Testis (tissue), 3 donors: ENCODE results near the gene THUMPD1. TPM values are rescaled to one million over a fixed set of nuclear protein-coding genes. Genes with fewer than 3 reads are reported as not detected.
A peak's percentile ranks its signal among the peaks of the same experiment; 100 is the strongest.

Source experiments
- DNase-seq: peaks from one replicate; pipeline ENCODE4 v3.0.0-alpha.2; 2019
- H3K27ac ChIP-seq, 2 donors: fragments of 200-600 bp; sonication (generic); one replicate each; pipeline ENCODE4 v1.5.1; 2019
- H3K27me3 ChIP-seq: fragments of 200-600 bp; sonication (generic); one replicate; pipeline ENCODE4 v1.5.1; 2019
- H3K36me3 ChIP-seq: fragments of 200-600 bp; sonication (generic); one replicate; pipeline ENCODE4 v1.5.1; 2017; ENCODE audit warnings: low read depth; ENCODE audit errors: missing control alignments
- H3K4me1 ChIP-seq: fragments of 200-600 bp; sonication (generic); one replicate; pipeline ENCODE4 v1.5.1; 2019
- H3K4me3 ChIP-seq, 2 donors: fragments of 200-600 bp; sonication (generic); one replicate each; pipeline ENCODE4 v1.5.1; 2017 to 2019
- H3K9me3 ChIP-seq: fragments of 200-600 bp; sonication (generic); one replicate; pipeline ENCODE4 v1.5.1; 2017
- POLR2A ChIP-seq: fragments of 450-650 bp; IDR thresholded peaks from one replicate; pipeline ENCODE4 v1.6.1; 2017; ENCODE audit warnings: antibody characterized with exemption, mild to moderate bottlenecking, moderate library complexity
- WGBS, 2 donors: methylation state at CpG; one replicate each; pipeline ENCODE4 v1.1.5; 2018; 5-methylcytosine and 5-hydroxymethylcytosine counted together
- intact Hi-C: fragments of 100-400 bp; cut with DNase I; formaldehyde crosslinking; loops from one replicate; pipeline ENCODE4 v1.15.1; 2023; ENCODE audit warnings: low total_unique reads
- polyA plus RNA-seq: library from polyadenylated mRNA; stranded (reverse); fragments of 350-450 nt; fragmentation: Illumina TruSeq; extraction: RNeasy Lipid Tissue Mini Kit (QIAGEN cat#74804); gene quantifications from one replicate; pipeline ENCODE4 v1.2.3, GENCODE V29; 2014; ENCODE audit warnings: low read depth, low replicate concordance; ENCODE audit not compliant: insufficient read depth
- total RNA-seq, 2 donors: library from RNA; depleted of rRNA; stranded (reverse); fragments of >200 nt; gene quantifications; one replicate each; pipeline ENCODE4 v1.2.3, GENCODE V29; 2016
- TF ChIP-seq, protein P1 (sequence below), 3 experiments: fragments of 450-650 bp in 2 of 3; fragments of 200-600 bp in 1 of 3; sonication (generic) in 1 of 3; IDR thresholded peaks; one replicate each; pipeline ENCODE4 v1.5.1; 2016 to 2019; ENCODE audit warnings: antibody characterized with exemption in 3 of 3, mild to moderate bottlenecking in 2 of 3, moderate library complexity in 1 of 3

Gene THUMPD1
- total and polyA plus RNA-seq, 3 donors from 2014 or later: 35.0 to 111 (median 100) TPM

DNA sequence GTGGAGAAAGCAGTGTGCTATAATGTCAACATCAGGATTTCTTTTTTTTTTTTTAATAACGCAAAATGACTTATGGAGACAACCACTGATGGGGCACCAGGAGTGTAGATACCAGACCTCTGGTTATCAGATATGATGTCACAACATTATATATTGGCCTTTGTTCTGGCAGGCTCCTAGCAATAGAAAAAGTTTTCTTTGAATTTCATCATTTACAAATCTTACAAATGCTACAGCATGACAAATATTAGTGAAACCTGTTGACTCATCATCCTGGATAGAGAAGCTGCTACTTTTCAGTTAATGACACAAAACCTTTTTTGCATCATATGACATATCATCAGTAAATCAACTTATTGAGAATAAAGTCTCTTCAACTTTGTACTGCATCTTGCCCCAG, 6.1 kb downstream of the THUMPD1 start:
- DNase-seq: no peak
- no peaks in the 10 kb centered on the region for H3K27me3 ChIP-seq
- TF ChIP-seq, protein P1, sequence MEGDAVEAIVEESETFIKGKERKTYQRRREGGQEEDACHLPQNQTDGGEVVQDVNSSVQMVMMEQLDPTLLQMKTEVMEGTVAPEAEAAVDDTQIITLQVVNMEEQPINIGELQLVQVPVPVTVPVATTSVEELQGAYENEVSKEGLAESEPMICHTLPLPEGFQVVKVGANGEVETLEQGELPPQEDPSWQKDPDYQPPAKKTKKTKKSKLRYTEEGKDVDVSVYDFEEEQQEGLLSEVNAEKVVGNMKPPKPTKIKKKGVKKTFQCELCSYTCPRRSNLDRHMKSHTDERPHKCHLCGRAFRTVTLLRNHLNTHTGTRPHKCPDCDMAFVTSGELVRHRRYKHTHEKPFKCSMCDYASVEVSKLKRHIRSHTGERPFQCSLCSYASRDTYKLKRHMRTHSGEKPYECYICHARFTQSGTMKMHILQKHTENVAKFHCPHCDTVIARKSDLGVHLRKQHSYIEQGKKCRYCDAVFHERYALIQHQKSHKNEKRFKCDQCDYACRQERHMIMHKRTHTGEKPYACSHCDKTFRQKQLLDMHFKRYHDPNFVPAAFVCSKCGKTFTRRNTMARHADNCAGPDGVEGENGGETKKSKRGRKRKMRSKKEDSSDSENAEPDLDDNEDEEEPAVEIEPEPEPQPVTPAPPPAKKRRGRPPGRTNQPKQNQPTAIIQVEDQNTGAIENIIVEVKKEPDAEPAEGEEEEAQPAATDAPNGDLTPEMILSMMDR (IDR thresholded peaks at IDR 0.05): no peak
- TF ChIP-seq POLR2A: no peak
- no peaks in the 10 kb centered on the region for H3K9me3 ChIP-seq
- H3K4me3 ChIP-seq: no peak overlapping the region
- no peaks in the 10 kb centered on the region for H3K36me3 ChIP-seq
- peak overlapping the region in 1 of 2 donors; percentile 76 for H3K27ac ChIP-seq
- H3K4me1 ChIP-seq: peaks cover 34% of the 10 kb centered on the region
- WGBS, 2 donors: 65 to 74% methylated on average over 1 of the region's 1 CpG
- intact Hi-C loops: no loop called here

DNA sequence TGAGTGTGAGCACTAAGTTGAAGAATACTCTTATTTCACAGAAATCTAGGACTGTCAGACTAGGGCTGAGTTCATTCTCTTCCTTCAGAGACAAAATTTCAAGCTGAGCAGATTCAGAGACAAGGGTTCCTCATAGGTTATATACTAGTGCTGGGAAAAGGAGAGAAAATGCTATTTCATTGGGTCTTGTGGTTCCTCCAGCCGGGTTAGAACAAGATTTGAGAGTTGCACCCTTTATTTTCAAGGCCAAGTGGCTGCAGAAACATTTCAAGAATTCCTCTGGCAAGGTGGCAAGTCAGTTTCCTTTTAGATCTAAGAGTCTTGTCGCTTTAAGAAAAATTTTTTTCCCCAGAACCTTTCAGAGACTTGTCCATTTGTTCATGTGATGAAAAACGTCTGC, 6.8 kb downstream of the THUMPD1 start:
- intact Hi-C loops: no loop called here
- DNase-seq: no peak
- Histone ChIP-seq H3K27ac (peak overlapping the region; percentile 39 to 76), H3K36me3 (no peaks in the 10 kb centered on the region), H3K4me1 (peaks cover 28% of the 10 kb centered on the region), H3K9me3 (no peaks in the 10 kb centered on the region), H3K27me3 (no peaks in the 10 kb centered on the region), H3K4me3 (no peak overlapping the region)
- TF ChIP-seq, protein P1 (IDR thresholded peaks at IDR 0.05): no peak
- no peak for TF ChIP-seq POLR2A
- WGBS, 2 donors: 24 to 28% methylated on average over 3 of the region's 3 CpGs

DNA sequence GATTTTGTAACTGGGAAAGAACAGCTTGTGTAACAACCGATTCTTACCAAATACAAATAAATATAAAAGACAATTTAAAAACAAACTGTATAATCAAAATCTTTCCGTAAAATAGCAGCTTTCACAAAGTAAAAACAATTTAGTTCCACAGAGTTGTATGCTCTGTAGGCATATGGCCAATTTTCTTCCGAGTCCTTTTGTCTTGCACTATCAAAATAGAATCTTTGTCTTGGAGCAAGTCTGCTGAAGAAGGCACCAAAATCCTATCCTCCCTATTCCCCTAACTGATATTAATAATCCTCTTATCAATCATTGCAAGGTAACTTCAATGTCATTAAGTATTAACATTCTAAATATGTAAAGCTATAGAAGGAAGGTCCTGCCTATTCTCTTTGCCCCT, 7.6 kb downstream of the THUMPD1 start:
- intact Hi-C loops: no loop called here
- TF ChIP-seq, protein P1 (IDR thresholded peaks at IDR 0.05): no peak
- no peak for TF ChIP-seq POLR2A
- Histone ChIP-seq H3K4me1 (peaks cover 25% of the 10 kb centered on the region), H3K4me3 (no peak overlapping the region), H3K36me3 (no peaks in the 10 kb centered on the region), H3K27ac (peak overlapping the region; percentile 39 to 76), H3K9me3 (no peaks in the 10 kb centered on the region), H3K27me3 (no peaks in the 10 kb centered on the region)
- 41 to 48% methylated on average over 3 of the region's 3 CpGs for WGBS, 2 donors
- DNase-seq: no peak

DNA sequence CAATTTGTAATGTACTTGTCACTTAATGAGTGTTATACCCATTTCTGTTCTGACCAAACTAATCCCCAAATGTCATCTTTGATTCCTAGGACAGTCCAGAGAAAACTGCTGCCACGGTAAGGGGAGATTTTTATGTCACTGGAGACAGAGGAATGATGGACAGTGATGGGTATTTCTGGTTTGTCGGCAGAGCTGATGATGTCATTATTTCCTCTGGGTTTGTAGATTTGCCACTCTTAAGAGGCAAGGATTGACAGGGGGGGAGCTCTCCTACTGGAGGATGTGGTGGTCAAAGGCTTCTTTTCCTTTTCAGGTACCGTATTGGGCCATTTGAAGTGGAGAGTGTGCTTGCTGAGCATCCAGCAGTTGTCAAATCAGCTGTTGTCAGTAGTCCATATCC, 12.5 kb downstream of the THUMPD1 start:
- Histone ChIP-seq H3K27me3 (no peaks in the 10 kb centered on the region), H3K9me3 (no peaks in the 10 kb centered on the region), H3K36me3 (no peaks in the 10 kb centered on the region), H3K27ac (no peak overlapping the region), H3K4me3 (no peak overlapping the region), H3K4me1 (peaks cover 7% of the 10 kb centered on the region)
- TF ChIP-seq POLR2A: no peak
- TF ChIP-seq, protein P1 (IDR thresholded peaks at IDR 0.05): no peak
- intact Hi-C loops: no loop called here
- DNase-seq: no peak
- WGBS, 2 donors: 81 to 96% methylated on average over 3 of the region's 3 CpGs

DNA sequence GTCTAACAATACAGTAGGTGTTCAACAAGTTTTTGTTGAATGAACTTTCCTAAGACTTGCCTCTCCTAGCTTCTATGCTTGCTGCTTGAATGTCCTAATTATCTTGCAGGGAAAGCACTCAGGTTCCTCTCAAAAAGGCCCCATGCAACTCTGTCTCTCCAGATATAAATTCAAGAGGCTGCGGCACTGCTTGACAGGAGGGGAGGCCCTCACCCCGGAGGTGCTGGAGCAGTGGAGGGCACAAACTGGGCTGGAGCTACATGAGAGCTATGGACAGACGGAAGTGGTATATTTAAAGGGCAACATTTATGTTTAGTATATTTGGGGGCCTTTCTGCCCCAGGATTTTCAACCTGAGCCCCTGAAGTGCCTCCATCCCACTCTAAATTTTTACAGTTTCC, 14.4 kb downstream of the THUMPD1 start:
- intact Hi-C loops: no loop called here
- Histone ChIP-seq H3K27me3 (no peaks in the 10 kb centered on the region), H3K36me3 (no peaks in the 10 kb centered on the region), H3K4me3 (no peak overlapping the region), H3K9me3 (no peaks in the 10 kb centered on the region), H3K27ac (no peak overlapping the region), H3K4me1 (no peaks in the 10 kb centered on the region)
- TF ChIP-seq, protein P1 (IDR thresholded peaks at IDR 0.05): no peak
- no peak for TF ChIP-seq POLR2A
- DNase-seq: no peak
- 67 to 88% methylated on average over 3 of the region's 3 CpGs for WGBS, 2 donors
